DND-41 (cell line): ENCODE measurements around the gene PEPD.

Experiments used
- CTCF ChIP-seq: IDR thresholded peaks from 2 replicates; pipeline ENCODE4 v1.5.1; 2012; ENCODE audit warnings: borderline replicate concordance, low read length, moderate library complexity, mild to moderate bottlenecking; ENCODE audit not compliant: poor library complexity, severe bottlenecking; ENCODE audit errors: extremely low read depth
- EZH2 ChIP-seq: IDR thresholded peaks from 3 replicates; pipeline ENCODE4 v1.6.1; 2012; ENCODE audit warnings: borderline replicate concordance, low read depth, mild to moderate bottlenecking, moderate library complexity, low read length, inconsistent platforms; ENCODE audit not compliant: severe bottlenecking

DNA sequence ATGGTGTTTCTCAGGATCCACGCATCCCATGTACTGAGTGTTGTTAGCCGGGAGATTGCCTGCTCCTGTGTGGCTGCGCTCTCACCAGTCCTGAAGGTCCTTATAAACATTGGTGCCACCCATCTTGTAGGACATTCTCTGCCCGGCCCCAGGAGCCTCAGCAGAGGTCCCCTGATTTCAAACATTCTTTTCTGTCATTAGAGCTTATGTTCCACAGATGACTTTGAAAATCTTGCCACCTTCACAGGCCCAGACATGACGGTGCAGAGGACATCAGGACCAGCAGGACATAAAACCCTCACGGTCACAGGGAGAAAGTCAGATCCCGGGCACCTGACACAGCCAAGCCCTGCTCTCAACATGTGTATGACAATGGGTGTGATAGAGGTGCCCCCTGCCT lies 33.2 kb upstream of the PEPD start:
- TF ChIP-seq CTCF: no peak
- no peak for TF ChIP-seq EZH2
